Esophagus squamous epithelium (tissue), 4 donors: ENCODE measurements around the gene AP3B1.

ENCODE experiments used
- POLR2A ChIP-seq, 4 donors: fragments of 450-650 bp; IDR thresholded peaks; one replicate each; pipeline ENCODE4 v1.6.1; 2017; ENCODE audit warnings: antibody characterized with exemption in 4 of 4, mild to moderate bottlenecking in 4 of 4, moderate library complexity in 3 of 4
- TF ChIP-seq, protein P1 (sequence below), 6 experiments: fragments of 450-650 bp in 4 of 6; fragments of 200-600 bp in 2 of 6; sonication (generic) in 2 of 6; IDR thresholded peaks; one replicate each; pipeline ENCODE4 v1.5.1; 2016 to 2019; ENCODE audit warnings: antibody characterized with exemption in 6 of 6, mild to moderate bottlenecking in 4 of 6, moderate library complexity in 4 of 6

DNA sequence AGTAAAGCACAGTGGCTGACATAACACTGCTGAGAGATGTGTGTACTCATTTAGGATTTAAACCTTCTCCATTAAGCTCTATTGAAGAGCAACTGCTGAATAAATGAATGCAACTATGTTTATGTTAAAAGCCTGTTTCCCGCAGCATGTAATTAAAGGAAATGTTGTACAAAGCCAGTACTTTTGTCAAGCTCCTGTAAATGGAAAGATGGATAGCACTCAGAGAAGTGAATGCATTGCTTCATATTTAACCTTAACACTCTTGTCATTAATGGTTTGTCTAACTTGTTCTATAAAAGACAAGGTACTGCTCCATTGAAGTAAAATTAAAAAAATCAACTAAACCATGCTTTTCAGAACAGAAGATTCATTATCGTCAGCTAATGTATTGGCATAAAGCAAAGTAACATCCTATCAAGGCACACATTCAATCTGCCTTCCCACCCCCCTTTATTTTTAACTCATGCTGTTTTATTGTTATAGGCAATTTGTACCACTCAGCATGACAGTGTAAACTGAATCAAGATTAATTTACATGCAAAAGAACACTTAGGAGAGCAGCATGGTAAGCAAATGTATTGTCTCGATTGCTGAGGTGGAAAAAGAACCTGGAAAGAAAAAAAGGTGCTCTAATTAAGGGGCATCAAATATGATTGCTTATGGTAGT is 277.5 kb downstream of the AP3B1 start:
- no peak for TF ChIP-seq POLR2A (IDR thresholded peaks at IDR 0.05)
- TF ChIP-seq, protein P1, sequence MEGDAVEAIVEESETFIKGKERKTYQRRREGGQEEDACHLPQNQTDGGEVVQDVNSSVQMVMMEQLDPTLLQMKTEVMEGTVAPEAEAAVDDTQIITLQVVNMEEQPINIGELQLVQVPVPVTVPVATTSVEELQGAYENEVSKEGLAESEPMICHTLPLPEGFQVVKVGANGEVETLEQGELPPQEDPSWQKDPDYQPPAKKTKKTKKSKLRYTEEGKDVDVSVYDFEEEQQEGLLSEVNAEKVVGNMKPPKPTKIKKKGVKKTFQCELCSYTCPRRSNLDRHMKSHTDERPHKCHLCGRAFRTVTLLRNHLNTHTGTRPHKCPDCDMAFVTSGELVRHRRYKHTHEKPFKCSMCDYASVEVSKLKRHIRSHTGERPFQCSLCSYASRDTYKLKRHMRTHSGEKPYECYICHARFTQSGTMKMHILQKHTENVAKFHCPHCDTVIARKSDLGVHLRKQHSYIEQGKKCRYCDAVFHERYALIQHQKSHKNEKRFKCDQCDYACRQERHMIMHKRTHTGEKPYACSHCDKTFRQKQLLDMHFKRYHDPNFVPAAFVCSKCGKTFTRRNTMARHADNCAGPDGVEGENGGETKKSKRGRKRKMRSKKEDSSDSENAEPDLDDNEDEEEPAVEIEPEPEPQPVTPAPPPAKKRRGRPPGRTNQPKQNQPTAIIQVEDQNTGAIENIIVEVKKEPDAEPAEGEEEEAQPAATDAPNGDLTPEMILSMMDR (IDR thresholded peaks at IDR 0.05) = no peak
